Neutrophil (primary cell): ENCODE measurements around the gene TRPC1.
A peak's percentile ranks its signal among the peaks of the same experiment; 100 is the strongest.

Experiments
- H3K27ac ChIP-seq: fragments of 200-600 bp; sonication (generic); 2 replicates; pipeline ENCODE4 v1.5.1; 2016; ENCODE audit warnings: mild to moderate bottlenecking, moderate library complexity
- H3K27me3 ChIP-seq: fragments of 200-600 bp; sonication (generic); 2 replicates; pipeline ENCODE4 v1.6.0; 2016; ENCODE audit warnings: mild to moderate bottlenecking
- H3K36me3 ChIP-seq: fragments of 200-600 bp; sonication (generic); 2 replicates; pipeline ENCODE4 v1.5.1; 2017
- H3K4me1 ChIP-seq, 2 experiments: fragments of 200-600 bp in 1 of 2; sonication (generic) in 1 of 2; 1 replicate in 1 of 2; 2 replicates in 1 of 2; pipeline versions ENCODE4 v1.5.1 to v1.6.1; 2013 to 2016; ENCODE audit warnings: low read depth in 1 of 2, low read length in 1 of 2, mild to moderate bottlenecking in 1 of 2, moderate library complexity in 1 of 2; ENCODE audit not compliant: control insufficient read depth in 1 of 2, insufficient read depth in 1 of 2
- H3K4me3 ChIP-seq, 2 experiments: fragments of 200-600 bp in 1 of 2; sonication (generic) in 1 of 2; 1 replicate in 1 of 2; 2 replicates in 1 of 2; pipeline ENCODE4 v1.5.1; 2013 to 2016; ENCODE audit warnings: low read depth in 1 of 2, low read length in 1 of 2, mild to moderate bottlenecking in 1 of 2, moderate library complexity in 1 of 2
- H3K9me3 ChIP-seq: fragments of 200-600 bp; sonication (generic); 2 replicates; pipeline ENCODE4 v1.5.1; 2016
- TF ChIP-seq, protein P1 (sequence below): fragments of 200-600 bp; sonication (generic); IDR thresholded peaks from 2 replicates; pipeline ENCODE4 v1.5.1; 2016; ENCODE audit warnings: antibody characterized with exemption

Gene TRPC1

DNA sequence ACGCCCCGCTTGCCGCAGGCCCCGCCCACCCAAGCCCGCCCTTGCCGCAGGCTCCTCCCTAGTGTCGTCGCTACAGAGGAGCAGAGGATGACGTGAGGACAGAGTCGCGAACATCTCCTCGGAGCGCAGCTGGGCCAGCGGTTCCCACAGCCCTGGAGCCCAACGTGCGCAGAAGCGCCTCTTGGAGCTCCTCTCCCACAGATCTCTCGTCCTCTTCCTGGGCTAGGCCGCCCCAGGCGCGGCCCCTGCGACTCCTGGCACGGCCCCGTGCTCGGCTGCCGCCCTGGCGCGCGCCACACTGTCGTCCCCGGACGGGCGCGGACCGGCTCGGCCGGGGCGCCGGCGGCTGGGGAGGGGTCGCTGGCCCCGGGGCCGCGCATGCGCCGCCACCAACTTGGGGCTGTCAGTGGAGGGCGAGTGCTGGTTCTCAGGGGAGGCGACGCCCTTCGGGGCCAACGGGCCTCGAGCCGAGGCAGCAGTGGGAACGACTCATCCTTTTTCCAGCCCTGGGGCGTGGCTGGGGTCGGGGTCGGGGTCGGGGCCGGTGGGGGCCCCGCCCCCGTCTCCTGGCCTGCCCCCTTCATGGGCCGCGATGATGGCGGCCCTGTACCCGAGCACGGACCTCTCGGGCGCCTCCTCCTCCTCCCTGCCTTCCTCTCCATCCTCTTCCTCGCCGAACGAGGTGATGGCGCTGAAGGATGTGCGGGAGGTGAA lies at the start of gene TRPC1:
TSS of gene TRPC1 (plus strand) at position 67 of the 714 bp plus-strand sequence. CDS start at position 593, 526 bp downstream.
- H3K36me3 ChIP-seq: no peaks in the 10 kb centered on the region
- peaks cover 11 to 13% of the 10 kb centered on the region in 2 experiments for H3K4me1 ChIP-seq
- TF ChIP-seq, protein P1, sequence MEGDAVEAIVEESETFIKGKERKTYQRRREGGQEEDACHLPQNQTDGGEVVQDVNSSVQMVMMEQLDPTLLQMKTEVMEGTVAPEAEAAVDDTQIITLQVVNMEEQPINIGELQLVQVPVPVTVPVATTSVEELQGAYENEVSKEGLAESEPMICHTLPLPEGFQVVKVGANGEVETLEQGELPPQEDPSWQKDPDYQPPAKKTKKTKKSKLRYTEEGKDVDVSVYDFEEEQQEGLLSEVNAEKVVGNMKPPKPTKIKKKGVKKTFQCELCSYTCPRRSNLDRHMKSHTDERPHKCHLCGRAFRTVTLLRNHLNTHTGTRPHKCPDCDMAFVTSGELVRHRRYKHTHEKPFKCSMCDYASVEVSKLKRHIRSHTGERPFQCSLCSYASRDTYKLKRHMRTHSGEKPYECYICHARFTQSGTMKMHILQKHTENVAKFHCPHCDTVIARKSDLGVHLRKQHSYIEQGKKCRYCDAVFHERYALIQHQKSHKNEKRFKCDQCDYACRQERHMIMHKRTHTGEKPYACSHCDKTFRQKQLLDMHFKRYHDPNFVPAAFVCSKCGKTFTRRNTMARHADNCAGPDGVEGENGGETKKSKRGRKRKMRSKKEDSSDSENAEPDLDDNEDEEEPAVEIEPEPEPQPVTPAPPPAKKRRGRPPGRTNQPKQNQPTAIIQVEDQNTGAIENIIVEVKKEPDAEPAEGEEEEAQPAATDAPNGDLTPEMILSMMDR: no peak
- H3K27ac ChIP-seq: no peak within 1 kb of the TSS
- peak within 1 kb of the TSS; percentile 64 to 65 for H3K4me3 ChIP-seq
- H3K9me3 ChIP-seq: no peaks in the 10 kb centered on the region
- peaks cover 85% of the 10 kb centered on the region for H3K27me3 ChIP-seq

DNA sequence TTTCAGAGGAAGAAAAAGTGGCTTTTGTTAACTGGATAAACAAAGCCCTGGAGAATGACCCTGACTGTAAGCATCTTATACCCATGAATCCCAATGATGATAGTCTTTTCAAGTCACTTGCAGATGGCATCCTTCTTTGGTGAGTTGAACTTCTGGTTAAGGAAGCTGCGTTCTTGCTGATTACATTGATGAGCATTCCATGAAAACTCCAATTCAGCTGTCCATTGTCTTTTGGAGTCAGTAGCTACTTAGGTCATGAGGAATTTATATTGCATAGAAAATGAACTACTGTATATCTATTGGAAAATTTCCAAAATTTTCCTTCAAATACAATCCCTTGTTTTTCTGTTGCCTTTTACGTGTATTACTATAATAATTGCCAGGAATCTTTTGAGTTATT lies 47.7 kb upstream of the TRPC1 start:
- H3K27me3 ChIP-seq: no peaks in the 10 kb centered on the region
- no peak overlapping the region for H3K4me3 ChIP-seq
- H3K36me3 ChIP-seq: peaks cover 10% of the 10 kb centered on the region
- no peak overlapping the region for H3K27ac ChIP-seq
- TF ChIP-seq, protein P1: no peak
- no peaks in the 10 kb centered on the region for H3K4me1 ChIP-seq
- H3K9me3 ChIP-seq: no peaks in the 10 kb centered on the region

DNA sequence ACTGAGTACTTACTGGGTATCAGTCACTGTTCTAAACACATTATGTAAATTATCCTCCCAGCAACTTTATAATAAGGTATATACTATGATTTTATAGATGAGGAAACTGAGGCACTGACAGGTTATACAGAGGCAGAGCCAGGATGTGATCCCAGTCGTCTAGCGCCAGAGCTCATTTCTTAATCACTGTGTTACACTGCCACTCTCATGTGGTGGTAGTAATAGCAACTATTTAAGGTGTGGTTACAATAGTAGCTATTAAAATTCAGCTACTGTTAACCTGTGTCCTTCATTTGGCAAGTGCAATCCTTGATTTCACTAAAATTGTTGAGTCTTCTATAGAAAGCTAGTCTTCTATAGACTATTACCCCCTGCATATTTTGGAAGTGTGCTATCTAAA lies 43.1 kb upstream of the TRPC1 start:
- H3K9me3 ChIP-seq: no peaks in the 10 kb centered on the region
- H3K36me3 ChIP-seq: peaks cover 3% of the 10 kb centered on the region
- no peaks in the 10 kb centered on the region for H3K27me3 ChIP-seq
- TF ChIP-seq, protein P1: no peak
- no peak overlapping the region for H3K4me3 ChIP-seq
- no peak overlapping the region for H3K27ac ChIP-seq
- no peaks in the 10 kb centered on the region for H3K4me1 ChIP-seq

DNA sequence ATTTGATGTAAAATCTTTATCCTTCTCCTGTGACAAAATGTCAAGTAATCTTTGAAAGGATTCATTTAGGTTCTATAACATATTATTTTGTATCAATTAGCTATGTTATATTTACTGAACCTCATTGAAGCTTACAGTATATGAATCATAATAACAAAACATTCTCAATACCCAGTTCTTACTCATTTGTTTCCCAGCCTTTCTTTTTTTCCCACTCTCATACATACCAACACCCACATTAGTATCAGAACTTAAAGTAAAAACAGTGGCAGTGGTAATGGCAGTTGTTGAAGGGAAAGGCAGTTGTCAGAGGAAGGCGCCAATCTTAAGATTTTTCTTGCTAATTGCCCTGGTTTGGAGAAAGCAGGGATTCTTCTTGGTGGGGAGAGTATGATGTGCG lies 33.2 kb upstream of the TRPC1 start:
- TF ChIP-seq, protein P1: no peak
- H3K9me3 ChIP-seq: no peaks in the 10 kb centered on the region
- no peaks in the 10 kb centered on the region for H3K4me1 ChIP-seq
- H3K36me3 ChIP-seq: peaks cover 4% of the 10 kb centered on the region
- no peak overlapping the region for H3K27ac ChIP-seq
- H3K27me3 ChIP-seq: no peaks in the 10 kb centered on the region
- H3K4me3 ChIP-seq: no peak overlapping the region

DNA sequence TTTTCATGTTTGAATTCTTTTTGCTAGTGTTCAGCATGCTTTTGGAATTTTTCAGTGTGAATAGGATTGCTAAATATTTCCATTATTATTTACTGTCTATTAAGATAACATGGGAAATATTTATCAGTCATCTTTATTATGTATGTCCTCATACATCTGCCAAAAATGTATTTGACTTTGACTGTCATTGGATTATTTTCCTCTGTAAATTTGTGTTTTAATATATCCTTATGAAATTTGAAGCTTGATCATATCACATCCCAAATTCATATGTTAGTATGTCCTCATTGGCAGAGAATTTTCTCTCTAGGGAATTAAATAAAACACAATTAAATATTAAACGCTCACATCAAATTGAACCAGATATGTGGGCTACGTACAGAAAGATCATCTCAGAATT lies 32.3 kb upstream of the TRPC1 start:
- H3K4me3 ChIP-seq: no peak overlapping the region
- peaks cover 4% of the 10 kb centered on the region for H3K36me3 ChIP-seq
- H3K27me3 ChIP-seq: no peaks in the 10 kb centered on the region
- TF ChIP-seq, protein P1: no peak
- no peaks in the 10 kb centered on the region for H3K9me3 ChIP-seq
- no peaks in the 10 kb centered on the region for H3K4me1 ChIP-seq
- H3K27ac ChIP-seq: no peak overlapping the region
